Activated CD4-positive, alpha-beta T cell treated with anti-CD3 and anti-CD28 coated beads for 48 hours (primary cell): ENCODE measurements around the gene IL17REL.

Source experiments
- DNase-seq: peaks from one replicate; pipeline ENCODE4 v3.0.0-alpha.2; 2020

Gene IL17REL

DNA sequence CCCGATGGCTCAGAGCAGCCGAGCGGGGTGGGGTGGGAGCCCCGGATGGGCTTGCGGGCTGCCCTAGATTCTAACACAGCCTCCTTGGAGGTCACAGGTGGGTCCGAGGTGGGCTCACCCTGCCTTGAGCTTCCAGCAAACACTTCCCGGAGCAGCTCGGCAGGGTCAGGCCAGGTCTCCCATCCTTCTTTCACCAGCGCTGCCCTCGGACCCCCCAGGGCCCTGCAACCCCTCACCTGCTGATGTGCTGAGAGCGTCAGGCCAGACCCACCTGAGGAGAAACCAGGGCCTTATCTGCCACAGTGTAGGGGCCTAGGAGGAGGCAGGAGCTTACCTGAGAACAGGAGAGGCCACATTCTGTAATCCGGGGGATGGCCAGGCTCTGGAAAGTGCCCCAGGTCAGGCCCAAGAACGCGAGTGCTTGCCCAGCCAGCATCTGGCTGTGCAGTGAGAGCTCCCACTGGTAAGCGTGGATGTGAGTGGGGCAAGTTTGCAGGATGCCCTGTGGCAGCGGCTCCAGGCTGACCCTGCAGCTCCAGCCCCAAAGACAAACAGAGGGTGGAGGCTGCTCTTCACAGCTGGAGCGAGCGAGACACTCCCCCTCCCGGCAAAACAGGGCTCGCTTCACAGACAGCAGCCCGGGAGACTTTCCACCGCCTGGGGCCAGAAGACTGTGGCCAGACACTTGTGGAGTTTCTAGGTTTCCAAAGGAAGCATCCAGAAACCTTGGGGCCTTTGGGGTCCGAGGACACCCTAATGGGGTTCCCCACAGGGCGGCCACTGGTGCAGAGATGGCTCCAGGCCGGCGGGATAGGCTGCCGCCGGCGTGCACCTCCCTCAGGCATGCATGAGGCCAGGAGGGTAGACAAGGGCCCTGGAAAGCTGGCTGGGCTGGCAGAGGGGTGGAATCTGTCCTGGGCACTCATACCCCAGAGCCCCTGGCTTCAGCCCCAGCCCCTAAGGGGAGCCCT lies at the start of gene IL17REL:
Gene IL17REL (minus strand): TSS at position 555 of the 971 bp plus-strand sequence. CDS start 119 bp downstream, at position 436.
- DNase-seq, result no peak

- DNase-seq, result no peak
Observed at GRCh38 chr22:50061824-50062355, 49.3 kb upstream of the IL17REL start.

GRCh38 chr22:50061141-50061823 lies 48.7 kb upstream of the IL17REL start:
- DNase-seq, result no peak

DNA sequence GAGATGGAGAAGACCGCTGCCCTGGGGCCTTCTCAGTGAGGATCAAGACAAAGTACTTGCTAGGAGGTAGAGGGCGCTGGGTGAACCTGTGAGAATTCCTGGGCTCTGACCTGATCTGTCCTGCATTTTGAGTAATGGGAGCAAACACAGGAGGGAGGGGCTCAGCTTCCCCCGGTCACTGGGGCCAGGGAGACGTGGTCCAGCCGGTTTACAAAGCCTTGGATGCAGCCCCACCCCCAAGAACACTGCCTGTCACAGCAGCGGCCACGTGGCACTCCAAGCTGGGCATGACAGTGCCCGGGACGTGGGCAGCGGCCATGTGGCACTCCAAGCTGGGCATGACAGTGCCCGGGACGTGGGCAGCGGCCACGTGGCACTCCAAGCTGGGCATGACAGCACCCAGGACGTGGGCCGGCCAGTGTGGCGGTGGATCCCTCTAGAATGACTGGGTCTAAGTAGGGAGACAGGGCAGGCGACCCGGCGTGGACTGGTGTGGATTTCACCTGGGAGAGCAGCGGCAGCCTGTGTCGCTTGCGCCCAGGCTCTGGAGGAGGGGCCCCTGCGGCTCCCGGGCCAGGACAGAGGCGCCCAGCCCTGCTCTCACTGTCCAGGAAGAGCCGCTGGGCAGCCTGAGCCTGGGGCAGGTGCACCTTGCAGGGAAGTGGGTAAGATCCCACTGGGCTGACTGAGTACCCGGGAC lies 48.0 kb upstream of the IL17REL start:
- DNase-seq, result no peak

DNA sequence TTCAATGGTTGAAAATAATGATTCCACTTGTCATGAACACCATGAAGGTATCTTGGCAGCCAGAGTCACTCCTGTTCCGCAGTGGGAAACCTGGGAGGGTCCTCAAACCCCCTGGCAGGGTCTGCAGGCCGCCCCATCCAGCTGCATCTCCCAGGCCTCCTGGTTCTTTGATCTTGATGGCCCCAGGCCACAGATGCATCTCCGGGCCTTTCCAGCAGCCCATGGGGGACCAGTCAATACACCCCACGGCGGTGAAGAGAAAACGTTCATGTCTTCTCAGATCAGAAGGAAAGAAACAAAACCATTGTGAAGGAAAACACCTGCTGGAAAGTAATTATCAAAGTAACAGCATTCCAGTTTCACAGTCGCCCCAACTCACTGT lies 47.3 kb upstream of the IL17REL start:
- DNase-seq, result no peak

GRCh38 chr22:50058906-50059880 lies 46.6 kb upstream of the IL17REL start:
- no peak for DNase-seq

DNA sequence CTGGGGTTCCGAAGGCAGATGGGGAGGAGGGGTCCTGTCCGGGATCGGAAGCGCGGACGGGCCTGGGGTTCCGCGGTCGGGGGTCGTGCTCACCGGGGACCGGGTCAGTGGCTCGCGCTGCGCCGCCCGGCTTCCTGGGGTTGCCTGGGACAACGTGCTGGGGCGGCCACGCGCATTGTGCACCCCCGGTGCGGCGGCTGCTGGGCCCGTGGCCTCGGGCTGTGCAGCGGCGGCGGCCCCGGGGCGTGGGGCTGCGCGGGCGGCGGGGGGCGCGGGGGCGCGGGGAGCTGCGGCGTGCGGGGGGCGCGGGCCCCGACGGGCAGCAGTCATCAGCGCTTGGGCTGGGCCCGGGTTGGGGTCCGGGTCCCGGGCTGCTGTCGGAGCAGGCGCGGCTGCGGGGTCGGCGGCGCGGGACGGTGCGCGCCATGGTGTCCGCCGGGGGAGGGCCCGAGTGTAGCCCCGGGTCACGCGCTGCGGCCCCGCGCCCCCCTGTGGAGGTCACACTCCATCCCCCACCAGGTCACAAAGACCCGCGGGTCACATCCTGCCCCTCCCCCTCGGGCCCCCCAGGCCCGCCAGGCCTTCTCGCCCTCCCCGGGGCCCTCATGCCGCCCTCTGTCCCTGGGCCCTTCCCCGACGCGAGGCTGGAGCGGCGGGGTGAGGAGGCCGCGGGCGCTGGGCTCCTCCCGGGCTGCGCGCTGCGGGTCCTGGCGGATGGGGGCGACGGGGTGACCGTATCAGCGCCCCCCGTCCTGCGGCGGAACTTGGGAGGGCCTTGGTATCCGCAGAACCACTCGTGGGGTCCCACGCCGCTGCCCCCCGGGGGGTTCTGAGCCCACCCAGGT lies 45.7 kb upstream of the IL17REL start, which contains the start of gene TTLL8:
Gene TTLL8 (minus strand): TSS at position 238 of the 845 bp plus-strand sequence.
- DNase-seq, result no peak

- no peak for DNase-seq
Observed at GRCh38 chr22:50057278-50058060, 44.9 kb upstream of the IL17REL start.

DNA sequence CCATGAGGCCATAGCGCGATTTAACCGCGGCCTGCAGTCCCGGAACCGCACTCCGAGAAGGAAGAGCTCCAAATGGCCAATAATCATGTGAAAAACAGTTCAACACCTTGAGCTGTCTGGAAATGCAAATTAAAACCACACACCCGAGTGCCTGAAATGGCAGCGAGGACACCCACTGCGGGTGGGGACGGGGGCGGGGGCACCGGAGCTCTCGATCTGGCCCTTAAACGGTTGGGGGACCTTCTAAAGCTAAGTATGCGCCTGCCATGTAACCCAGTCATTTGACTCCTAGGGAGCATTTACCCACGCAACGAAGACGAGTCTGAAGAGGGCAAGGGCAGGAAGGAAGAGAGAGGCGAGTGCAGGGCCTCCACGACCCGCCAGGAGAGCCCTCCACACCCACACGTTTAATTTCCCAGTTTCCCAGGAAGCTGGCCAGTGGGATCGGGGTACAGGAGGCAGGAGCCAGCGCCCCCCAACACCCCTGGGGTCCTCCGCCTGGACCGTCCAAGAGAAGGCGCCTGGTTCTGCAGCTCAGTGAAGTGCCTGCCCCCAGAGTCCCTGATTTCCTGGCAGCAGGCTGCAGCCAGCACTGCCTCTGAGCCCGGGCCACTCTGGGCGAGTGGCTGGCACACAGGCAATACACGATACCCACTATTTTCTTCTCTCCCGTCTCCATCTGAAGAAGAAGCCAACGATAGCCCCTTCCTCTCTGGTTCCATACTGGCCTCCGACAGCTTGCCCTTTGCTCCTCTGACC lies 43.8 kb upstream of the IL17REL start:
- DNase-seq, result no peak

DNA sequence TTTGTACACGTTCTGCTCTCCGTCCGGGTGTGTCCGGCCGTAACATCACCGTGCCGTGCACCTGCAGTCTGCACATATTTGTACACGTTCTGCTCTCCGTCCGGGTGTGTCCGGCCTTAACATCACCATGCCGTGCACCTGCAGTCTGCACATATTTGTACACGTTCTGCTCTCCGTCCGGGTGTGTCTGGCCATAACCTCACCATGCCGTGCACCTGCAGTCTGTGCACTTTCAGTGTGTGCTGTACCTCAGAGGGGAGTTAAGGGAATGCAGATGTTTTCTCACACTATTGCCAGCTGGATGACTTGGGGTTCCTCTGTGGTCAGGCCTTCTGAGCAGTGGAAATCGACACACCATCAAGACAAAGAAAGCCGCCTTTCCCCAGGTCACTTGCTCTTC lies 41.3 kb upstream of the IL17REL start:
- DNase-seq, result no peak

GRCh38 chr22:50051930-50052329 lies 39.4 kb upstream of the IL17REL start:
- no peak for DNase-seq

GRCh38 chr22:50049299-50050195 lies 37.0 kb upstream of the IL17REL start:
- no peak for DNase-seq

GRCh38 chr22:50048836-50049235 lies 36.3 kb upstream of the IL17REL start:
- DNase-seq, result no peak

DNA sequence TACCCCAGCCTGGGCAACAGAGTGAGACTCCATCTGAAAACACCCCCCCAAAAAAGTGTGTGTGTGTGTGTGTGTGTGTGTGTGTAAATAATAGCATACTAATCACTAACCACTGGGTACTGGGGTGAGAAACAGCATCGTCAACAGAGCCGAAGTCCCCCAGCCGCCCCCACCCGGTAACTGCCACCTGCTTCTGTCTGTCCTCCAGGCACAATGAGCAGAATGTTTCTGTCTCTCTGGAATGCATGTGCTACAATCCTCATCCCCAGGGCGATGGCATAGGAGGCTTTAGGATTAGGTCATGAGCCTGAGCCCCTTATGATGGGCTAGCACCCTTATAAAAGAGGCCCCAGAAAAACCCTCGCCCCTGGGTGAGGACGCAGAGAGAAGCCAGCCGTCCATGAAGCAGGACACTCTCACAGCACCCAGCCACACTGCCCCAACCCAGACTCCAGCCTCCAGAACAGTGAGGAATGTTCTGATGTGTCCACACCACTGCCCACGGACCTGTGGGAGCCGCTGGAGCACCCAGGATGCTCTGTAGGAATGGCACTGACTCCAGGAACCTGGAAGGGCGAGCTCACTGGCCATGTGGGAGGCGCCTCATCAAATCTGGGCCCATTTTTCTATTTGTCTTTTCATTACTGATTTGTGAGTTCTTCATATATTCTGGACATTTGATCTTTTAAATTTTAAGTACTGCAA lies 35.6 kb upstream of the IL17REL start:
- no peak for DNase-seq

DNA sequence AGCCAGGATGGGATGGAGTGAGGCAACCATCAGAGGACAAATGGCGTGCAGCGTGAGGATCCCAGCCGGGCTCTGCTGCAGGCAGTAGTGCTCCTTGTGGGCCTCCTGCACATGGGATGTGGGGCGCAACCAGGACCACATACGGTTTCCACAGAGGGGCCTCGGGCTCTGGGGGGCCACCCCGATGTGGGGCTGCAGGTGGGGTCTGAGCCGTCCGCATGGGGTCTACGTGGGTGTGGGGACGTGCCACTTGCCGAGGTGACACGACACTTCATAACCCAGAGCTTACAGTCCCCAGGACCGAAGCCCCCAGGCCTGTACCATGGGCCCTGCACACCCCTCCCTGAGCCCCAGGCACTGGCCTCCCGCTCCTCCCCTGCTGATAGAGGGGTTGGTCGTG lies 34.8 kb upstream of the IL17REL start:
- no peak for DNase-seq

DNA sequence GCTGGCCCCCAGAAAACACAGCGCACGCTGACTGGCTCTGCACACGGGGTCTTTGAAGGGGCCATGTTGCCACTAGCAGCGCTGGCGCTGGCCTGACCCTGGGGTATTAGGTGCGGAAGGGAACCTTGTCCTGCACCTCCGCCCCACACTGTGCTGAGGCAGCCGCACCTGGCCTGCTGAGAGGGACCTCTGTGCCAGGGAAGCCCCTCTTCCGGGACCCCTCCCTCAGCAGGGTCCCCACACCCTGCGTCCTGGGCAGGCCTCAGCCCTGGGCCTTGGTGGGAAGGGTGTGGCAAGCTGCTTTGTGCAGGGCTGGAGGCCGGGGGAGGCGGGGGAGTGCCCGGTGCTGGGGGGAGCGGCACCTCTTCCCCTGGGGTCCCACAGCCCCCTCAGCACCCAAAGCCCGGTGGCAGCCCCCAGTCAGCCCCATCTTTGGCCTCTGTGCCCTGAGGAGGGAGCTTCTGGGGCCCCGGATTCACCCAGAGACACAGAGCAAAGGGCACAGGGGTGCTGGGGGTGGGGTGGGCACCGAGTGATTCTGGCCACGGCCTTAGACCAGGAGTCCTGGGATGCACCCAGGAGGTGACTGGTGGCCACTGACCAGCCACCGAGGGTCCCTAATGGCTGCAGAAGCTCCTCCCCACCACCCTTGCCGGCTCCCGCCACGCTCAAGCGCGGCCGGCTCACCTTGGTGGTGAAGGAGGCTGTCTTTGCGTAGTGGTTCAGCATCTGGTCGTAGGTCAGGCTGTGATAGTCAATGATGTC lies 34.1 kb upstream of the IL17REL start:
- no peak for DNase-seq

DNA sequence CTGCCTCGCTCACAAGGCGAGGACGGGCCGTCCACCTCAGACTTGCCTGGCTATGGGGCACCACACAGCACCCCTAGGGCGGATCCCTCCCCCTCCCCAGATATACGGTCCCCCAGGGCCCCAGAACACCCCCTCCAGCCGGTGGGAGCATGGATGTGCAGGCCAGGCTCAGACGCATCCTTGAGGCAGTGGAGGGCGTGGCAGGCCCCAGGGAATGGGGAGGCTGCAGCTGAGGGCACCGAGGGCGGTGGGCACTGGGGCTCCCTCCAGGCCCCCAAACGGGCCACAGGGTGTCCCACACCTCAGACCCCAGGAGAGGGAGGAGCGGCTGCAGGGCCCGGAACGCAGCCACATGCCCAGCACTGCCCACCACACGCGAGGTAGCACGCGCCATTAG lies 33.5 kb upstream of the IL17REL start:
- no peak for DNase-seq
